GM23248 (cell line): ENCODE measurements around the gene TSPAN2.

ENCODE experiments used
- EZH2 ChIP-seq: fragments of 200-600 bp; sonication (generic); IDR thresholded peaks from 2 replicates; pipeline ENCODE4 v1.6.1; 2018; ENCODE audit warnings: antibody characterized with exemption, mild to moderate bottlenecking; ENCODE audit not compliant: insufficient read depth, poor library complexity, severe bottlenecking
- EZH2phosphoT487 ChIP-seq: fragments of 200-600 bp; sonication (generic); IDR thresholded peaks from 2 replicates; pipeline ENCODE4 v1.6.1; 2018; ENCODE audit warnings: antibody characterized with exemption, moderate library complexity, mild to moderate bottlenecking, low read depth; ENCODE audit not compliant: insufficient read depth

DNA sequence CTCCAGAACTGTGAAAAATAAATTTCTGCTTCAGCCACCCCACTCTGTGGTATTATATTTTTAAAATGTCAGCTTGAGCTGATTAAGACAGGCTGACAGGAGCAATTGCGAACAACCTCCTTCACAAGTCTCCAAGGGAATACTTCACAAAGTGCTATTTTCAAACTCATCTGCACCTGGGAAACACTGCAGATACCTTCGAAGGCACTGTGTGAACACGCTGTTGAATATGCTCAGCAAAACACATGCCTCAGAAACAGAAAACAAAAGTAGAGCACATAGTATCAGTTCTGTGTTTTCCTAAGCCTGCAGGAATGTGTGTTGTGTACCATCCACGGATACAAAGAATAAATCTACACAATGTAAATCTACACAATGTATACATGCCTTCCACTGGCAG is 10.6 kb downstream of the TSPAN2 start:
- TF ChIP-seq EZH2phosphoT487 (no peak), EZH2 (no peak)
